Activated CD8-positive, alpha-beta memory T cell treated with anti-CD3 and anti-CD28 coated beads, Interleukin-2, amount 50 U/mL, for 48 hours (primary cell): Measurements from ENCODE around the gene DPH7.
"Not testable (repeated sequence)": the region's sequence is repeated elsewhere in the genome, so short reads cannot be mapped to it uniquely, and the experiment has no call there.

Experiments used
- DNase-seq: peaks from one replicate; pipeline ENCODE4 v3.0.0-alpha.2; 2020

Gene DPH7

DNA sequence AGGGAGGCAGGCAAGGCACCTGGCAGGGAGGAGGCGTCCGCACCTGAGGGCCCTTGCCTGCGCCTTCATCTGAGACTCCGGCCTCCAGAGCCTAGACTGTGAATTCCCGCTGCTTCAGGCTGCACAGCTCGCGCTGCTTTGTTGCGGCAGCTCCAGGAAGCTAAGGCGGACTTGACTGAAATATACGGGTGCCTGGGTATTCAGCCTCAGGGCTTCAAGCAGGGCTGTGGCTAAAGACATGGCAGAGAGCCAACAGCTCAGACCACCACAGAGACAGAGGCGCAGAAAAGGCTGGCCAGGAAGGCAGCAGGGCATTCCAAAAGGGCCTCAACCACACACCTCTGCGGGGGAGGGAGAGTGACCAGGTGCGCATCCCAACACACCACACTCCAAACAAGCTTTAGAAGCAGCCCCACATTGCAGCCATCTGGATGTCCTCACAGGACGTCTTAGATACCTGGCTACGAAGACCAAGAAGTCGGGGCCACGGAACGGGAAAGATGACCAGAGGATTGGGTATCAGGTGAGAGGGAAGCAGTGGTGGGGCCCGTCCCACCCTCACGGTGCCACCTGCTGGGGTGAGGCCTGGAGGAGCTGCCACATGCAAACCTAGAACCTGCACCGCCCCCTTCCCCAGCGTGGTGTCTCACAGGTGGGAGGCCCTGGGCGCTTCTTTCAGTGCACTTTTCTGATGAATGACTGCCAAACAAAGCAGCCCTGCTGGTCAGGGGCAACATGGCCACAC, 1.7 kb upstream of the DPH7 start:
- no peak for DNase-seq

- no peak for DNase-seq
Observed at GRCh38 chr9:137579259-137579604, 507 bp upstream of the DPH7 start.

DNA sequence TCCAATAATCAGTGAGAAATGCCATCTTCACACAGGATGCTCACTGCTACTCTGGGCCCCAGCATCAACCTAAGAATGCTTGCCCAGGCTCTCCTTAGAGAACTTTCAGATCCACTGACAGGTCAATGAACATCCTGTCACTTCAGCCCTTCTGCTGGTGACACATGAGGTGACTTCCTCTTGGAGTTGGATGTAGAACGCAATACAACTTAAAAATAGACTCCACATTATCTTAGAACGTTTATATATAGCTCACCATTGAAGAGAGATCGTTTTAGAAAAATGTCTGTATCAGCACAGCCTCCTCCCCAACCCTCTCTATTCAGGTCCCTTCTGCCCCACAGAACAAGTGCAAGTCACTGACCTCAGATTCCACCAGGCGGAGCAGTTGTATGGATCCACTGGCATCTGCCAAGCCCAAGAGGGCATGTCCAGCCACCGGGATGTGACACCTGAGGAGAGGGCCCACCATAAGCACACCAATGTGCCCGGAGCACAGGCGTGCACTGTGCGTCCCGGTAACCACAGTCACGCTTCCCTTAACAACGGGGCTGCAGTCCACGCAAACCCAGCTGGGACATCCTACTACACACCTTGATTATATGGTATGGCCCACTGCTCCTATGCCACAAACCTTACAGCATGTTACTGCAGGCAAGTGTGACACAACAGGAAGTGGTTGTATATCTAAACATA, 2.9 kb downstream of the DPH7 start:
- DNase-seq: no peak

DNA sequence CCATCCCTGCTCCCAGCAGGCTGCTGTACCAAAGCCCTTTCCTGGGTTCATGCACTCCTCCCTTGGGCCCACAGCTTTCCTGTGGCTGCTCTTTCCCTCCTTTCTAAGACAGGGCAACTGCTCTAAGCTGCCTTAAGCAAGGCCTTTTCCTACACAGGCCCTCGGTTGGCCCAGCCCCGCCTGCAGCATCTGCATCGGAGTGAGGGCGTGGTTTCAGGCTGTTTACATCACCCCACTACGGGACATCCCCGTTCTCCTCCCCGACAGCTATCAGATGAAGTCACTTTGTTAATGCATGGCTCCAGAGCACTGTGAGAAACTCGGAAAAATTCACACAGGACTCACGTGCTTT, 3.4 kb downstream of the DPH7 start:
- DNase-seq: no peak

- no peak for DNase-seq
Observed at GRCh38 chr9:137574192-137574591, 4.5 kb downstream of the DPH7 start.

- DNase-seq: no peak
Observed at GRCh38 chr9:137570566-137570965, 8.2 kb downstream of the DPH7 start.

- DNase-seq: no peak
Observed at GRCh38 chr9:137569609-137570203, 9.0 kb downstream of the DPH7 start.

GRCh38 chr9:137568445-137568844, 10.3 kb downstream of the DPH7 start:
- not testable (repeated sequence) for DNase-seq

DNA sequence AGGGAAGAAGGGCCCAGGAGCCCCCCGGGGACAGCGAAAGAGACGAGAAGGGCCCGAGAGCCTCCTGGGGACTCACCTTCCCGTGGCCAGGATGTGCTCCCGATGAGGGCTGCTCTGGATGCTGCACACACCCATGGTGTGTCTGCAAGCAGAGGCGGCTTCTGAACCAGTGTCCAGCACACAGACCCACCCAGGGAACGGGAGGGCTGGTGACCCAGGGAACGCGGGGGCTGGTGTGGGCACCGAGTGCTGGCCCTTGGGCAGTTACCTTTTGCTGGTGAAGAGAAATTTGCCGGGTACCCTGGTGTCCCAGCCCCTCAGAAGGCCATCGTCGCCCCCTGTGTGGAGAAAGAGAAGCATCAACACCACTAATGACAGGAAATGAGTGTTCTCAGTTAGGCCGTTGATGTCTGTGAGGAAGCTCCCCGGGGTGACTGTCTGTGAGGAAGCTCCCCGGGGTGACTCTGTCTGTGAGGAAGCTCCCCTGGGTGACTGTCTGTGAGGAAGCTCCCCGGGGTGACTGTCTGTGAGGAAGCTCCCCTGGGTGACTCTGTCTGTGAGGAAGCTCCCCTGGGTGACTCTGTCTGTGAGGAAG, 13.8 kb downstream of the DPH7 start:
- DNase-seq: no peak

GRCh38 chr9:137564134-137564533, 14.6 kb downstream of the DPH7 start:
- DNase-seq: no peak

DNA sequence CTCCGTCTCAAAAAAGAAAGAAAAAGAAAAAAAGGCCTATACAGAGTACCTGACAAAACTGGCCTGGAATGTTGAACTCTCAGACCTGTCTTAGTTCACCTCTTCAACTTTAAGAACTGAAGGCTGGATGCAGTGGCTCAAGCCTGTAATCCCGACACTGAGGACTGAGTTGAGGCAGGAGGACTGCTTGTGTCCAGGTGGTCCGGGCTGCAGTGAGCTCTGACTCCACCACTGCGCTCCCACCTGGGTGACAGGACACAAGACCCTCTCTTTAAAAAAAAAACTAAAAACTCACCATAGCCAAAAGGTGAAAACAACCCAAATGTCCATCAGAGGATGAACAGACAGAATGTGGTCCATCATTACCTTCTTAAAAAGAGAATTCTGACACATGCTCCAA, 20.6 kb downstream of the DPH7 start:
- DNase-seq: no peak

DNA sequence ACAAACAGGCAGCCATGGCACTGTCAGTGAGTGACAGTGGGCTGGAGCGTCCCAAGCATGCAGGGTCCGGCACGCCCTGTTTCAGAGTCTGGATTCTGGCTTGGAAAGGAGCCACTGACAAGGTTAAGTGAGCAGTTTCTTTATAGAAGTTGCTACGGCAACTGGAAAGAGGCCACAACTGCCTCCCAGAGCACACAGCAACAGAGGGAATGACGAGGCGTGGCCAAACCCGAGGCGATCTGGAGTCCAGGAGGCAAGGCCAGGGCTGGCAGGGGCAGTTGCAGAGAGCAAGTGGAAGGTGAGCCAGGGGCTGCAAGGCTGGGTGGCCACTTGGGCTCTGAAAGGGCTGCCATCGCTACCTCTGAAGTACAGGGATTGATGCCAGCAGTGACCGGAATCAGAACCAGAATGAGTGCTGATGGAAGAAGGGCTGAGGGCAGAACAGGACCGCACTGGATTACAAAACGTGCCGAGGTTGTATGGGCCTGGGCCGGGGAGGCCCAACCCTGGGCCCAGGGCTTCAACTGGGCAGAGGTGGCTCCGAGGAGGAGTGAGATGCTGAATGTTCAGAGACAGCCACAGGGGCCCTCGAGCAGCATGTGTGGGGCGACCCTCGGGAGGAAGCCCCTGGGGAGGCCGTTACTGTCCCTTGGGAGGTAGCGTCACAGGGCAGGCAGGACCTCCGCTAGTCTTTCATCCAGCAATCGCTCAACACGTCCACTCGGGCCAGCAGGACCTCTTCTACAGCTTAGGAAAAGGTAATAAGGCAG, 22.5 kb downstream of the DPH7 start:
- no peak for DNase-seq

- DNase-seq: no peak
Observed at GRCh38 chr9:137555179-137555578, 23.5 kb downstream of the DPH7 start.

GRCh38 chr9:137554349-137554748, 24.4 kb downstream of the DPH7 start:
- no peak for DNase-seq

DNA sequence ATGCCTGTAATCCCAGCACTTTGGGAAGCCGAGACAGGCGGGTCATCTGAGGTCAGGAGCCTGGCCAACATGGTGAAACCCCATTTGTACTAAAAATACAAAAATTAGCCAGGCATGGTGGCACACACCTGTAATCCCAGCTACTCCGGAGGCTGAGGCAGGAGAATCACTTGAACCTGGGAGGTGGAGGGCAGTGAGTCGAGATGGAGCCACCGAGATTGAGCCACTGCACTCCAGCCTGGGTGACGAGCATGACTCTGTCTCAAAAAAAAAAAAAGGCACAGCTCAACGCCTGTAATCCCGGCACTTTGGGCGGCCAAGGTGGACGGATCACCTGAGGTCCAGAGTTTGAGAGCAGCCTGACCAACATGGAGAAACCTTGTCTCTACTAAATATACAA, 25.1 kb downstream of the DPH7 start:
- DNase-seq: not testable (repeated sequence)

DNA sequence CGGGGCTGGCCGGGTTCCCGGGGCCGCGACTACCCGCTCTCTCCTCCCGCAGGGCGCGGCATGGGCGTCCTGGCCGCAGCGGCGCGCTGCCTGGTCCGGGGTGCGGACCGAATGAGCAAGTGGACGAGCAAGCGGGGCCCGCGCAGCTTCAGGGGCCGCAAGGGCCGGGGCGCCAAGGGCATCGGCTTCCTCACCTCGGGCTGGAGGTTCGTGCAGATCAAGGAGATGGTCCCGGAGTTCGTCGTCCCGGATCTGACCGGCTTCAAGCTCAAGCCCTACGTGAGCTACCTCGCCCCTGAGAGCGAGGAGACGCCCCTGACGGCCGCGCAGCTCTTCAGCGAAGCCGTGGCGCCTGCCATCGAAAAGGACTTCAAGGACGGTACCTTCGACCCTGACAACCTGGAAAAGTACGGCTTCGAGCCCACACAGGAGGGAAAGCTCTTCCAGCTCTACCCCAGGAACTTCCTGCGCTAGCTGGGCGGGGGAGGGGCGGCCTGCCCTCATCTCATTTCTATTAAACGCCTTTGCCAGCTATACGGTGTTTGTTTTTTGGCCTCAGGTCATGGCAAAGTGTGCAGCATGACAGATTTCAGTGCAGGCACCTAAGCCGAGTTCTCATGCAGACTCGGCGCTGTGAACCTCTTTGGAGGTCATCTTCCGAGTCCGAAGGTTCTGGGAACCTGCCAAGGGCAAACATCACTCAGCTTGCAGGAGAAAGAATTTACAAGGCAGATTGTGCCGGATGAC, 26.5 kb downstream of the DPH7 start:
- DNase-seq: peak; percentile 69

DNA sequence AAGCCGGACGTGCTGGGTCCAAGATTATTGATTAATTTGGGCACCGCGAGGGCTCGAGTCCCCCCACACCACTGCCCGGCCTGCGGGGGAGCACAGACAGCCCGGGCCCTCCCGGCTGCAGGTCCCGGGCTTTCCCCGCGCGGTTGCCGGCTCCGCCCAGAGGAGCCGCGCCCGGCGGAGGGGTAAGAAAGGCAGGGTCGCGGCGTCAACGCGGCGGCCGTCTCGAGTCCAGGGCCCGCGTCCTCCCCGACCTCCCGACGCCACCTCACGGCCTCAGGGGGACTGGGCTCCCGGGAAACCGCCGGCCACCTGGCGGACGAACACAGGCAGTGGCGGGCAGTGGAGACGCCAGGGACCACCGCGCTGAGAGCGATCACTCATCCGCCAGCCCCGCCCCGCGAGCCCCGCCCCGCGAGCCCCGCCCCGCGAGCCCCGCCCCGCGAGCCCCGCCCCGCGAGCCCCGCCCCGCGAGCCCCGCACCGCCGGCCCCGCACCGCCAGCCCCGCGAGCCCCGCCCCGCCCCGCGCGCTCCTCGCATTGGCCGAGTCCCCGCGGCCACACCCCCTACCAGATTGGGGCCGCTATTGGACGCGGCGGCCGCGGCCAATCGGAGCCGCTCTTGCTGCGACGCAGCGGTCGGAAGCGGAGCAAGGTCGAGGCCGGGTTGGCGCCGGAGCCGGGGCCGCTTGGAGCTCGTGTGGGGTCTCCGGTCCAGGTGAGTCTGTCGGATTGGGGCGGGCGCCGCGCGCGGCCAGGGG, 27.3 kb downstream of the DPH7 start, which contains the start of gene MRPL41:
Gene MRPL41 (plus strand): TSS at position 616 of the 758 bp plus-strand sequence. CDS start 203 bp downstream, outside the sequence.
- peak; percentile 95 for DNase-seq

DNA sequence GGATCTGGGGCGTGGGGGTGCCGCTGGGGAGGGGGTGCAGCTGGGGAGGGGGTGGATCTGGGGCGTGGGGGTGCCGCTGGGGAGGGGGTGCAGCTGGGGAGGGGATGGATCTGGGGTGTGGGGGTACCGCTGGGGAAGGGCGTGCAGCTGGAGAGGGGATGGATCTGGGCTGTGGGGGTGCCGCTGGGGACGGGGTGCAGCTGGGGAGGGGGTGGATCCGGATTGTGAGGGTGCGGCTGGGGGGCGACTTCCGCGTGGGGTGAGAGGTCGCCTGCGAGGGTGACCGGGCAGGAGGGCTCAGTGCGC, 27.8 kb downstream of the DPH7 start:
- DNase-seq: not testable (repeated sequence)

DNA sequence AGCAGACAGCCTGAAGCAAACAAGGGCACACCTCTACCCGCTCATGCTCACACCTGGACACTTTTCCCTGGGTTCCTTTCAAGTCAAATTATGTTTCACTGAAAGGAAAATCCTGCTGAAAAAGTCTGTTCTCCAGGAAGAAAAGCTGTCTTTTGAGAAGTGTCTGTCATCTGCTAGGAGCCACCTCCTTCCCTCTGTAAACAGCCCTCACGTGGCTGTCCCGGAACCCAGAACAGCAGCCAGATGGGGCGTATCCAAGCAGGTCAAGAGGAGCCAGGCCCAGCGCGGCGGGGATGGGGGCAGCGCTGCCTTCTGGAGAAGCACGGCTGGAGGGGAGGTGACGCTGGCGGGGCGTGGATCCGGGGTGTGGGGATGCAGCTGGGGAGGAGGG, 28.5 kb downstream of the DPH7 start, which contains the start of gene PNPLA7:
Gene PNPLA7 (minus strand): TSS at position 172 of the 391 bp plus-strand sequence. CDS start 205 bp downstream, outside the sequence.
- DNase-seq: peak; percentile 70

DNA sequence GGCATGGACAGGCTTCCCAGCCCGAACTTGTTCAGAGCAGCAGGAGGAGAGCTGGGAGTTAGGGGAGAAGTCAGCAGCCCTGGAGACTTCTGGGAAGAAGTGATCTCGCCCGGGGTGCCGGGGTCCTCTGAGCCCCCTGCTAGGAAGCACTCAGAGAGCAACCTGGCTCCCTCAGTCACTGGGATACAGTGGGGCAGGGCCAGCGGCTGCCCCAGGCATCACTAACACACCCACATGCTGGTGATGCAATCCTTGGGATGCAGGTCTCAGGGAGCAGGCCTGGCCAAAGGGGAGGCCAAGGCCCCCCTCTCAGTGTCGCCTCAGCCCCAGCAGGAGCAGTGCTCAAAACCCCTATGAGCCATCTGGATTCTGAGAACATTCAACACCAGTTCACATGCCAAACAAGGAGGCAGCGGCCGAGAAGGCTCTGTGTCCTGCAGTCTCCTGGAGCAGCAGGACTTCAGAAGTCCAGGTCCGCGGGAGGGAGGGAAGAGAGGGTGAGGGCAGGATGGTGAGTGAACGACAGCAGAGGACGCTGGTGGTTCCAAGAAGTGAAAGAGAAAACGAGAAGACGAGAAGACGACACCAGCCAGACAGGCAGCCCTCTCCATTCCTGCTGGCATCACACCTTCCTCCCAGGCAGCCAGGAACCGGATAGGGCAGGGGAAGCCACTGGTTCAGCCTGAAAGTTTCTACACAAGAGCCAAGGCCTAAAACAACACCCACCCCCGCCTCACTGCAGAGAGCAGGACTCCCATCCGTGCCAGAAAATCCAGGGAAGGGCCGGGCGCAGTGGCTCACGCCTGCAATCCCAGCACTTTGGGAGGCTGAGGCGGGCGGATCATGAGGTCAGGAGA, 30.8 kb downstream of the DPH7 start:
- no peak for DNase-seq

- no peak for DNase-seq
Observed at GRCh38 chr9:137545123-137545522, 33.6 kb downstream of the DPH7 start.
